Gastroesophageal sphincter (tissue), 3 donors: ENCODE measurements around the gene WDFY3.

Experiments used
- CTCF ChIP-seq, 4 experiments: fragments of 200-600 bp in 2 of 4; fragments of 450-650 bp in 2 of 4; sonication (generic) in 1 of 4; IDR thresholded peaks; one replicate each; pipeline ENCODE4 v1.5.1; 2017 to 2019; ENCODE audit warnings: antibody characterized with exemption in 4 of 4, mild to moderate bottlenecking in 2 of 4, moderate library complexity in 2 of 4
- EP300 ChIP-seq: sonication (generic); formaldehyde crosslinking; IDR thresholded peaks from one replicate; pipeline ENCODE4 v1.6.1; 2017; ENCODE audit warnings: antibody characterized with exemption, mild to moderate bottlenecking

GRCh38 chr4:84623661-84624060 lies 342.8 kb downstream of the WDFY3 start:
- TF ChIP-seq CTCF (IDR thresholded peaks at IDR 0.05) (no peak), EP300 (no peak)
